ENCODE data around the gene RSU1. TPM values are rescaled to one million over a fixed set of nuclear protein-coding genes. Genes with fewer than 3 reads are reported as not detected.
A peak's percentile ranks its signal among the peaks of the same experiment; 100 is the strongest.

Gene RSU1
- total and polyA plus RNA-seq, 2 donors (not counting 1 experiment from before 2014, with no cell fraction given) = 46.9 to 252 TPM

- Histone ChIP-seq H3K27ac (ENCODE audit: insufficient read depth, low read length) (peak overlapping the region; percentile 77), H3K79me2 (ENCODE audit: control insufficient read depth, insufficient read depth, low read length) (peaks cover 49% of the 10 kb centered on the region)
- TF ChIP-seq EZH2 (IDR thresholded peaks at IDR 0.05; ENCODE audit: low read length, missing control alignments) (no peak), CTCF (conservative IDR thresholded peaks at IDR 0.05 in 1 of 2, IDR thresholded peaks at IDR 0.05 in 1 of 2; ENCODE audit: low read depth in 1 of 2, low read length in 2 of 2) (no peak)
These were observed 1.1 kb downstream of the RSU1 start for GRCh38 chr10:16816171-16816570.

GRCh38 chr10:16814012-16814411 lies 3.2 kb downstream of the RSU1 start:
- Histone ChIP-seq H3K9me3 (ENCODE audit: control insufficient read depth, insufficient read depth, low read depth, low read length) (no peaks in the 10 kb centered on the region), H3K36me3 (ENCODE audit: control insufficient read depth, insufficient read depth, low read length) (peaks cover 3% of the 10 kb centered on the region), H3K27me3 (ENCODE audit: control insufficient read depth, insufficient read depth, low read length) (no peaks in the 10 kb centered on the region), H3K4me3 (replicated peaks in 1 of 4; ENCODE audit: control extremely low read depth in 1 of 4, insufficient read depth in 1 of 4, low read depth in 3 of 4, low read length in 4 of 4) (no peak overlapping the region), H2AFZ (ENCODE audit: low read length) (no peak overlapping the region), H3K27ac (ENCODE audit: insufficient read depth, low read length) (no peak overlapping the region), H3K4me1 (ENCODE audit: control insufficient read depth, extremely low read depth, insufficient read depth, low read length) (peaks cover 7% of the 10 kb centered on the region), H3K79me2 (ENCODE audit: control insufficient read depth, insufficient read depth, low read length) (peaks cover 60% of the 10 kb centered on the region), H3K9ac (ENCODE audit: insufficient read depth, low read length) (no peak overlapping the region), H4K20me1 (ENCODE audit: control insufficient read depth, extremely low read depth, insufficient read depth, low read length) (no peaks in the 10 kb centered on the region), H3K4me2 (ENCODE audit: extremely low read depth, insufficient read depth, low read length) (no peak overlapping the region)
- no peak for TF ChIP-seq EZH2 (IDR thresholded peaks at IDR 0.05; ENCODE audit: low read length, missing control alignments)
- no peak for TF ChIP-seq CTCF (conservative IDR thresholded peaks at IDR 0.05 in 1 of 2, IDR thresholded peaks at IDR 0.05 in 1 of 2; ENCODE audit: low read depth in 1 of 2, low read length in 2 of 2)
- DNase-seq (ENCODE audit: low read depth in 2 of 2) = no peak

More at GRCh38 chr10:16816171-16816570, 1.1 kb downstream of the RSU1 start:
- H2AFZ ChIP-seq (ENCODE audit: low read length) = no peak overlapping the region
- DNase-seq (ENCODE audit: low read depth in 2 of 2) = peak in 1 of 2 donors; percentile 11
- no peaks in the 10 kb centered on the region for H3K27me3 ChIP-seq (ENCODE audit: control insufficient read depth, insufficient read depth, low read length)
- peaks cover 7% of the 10 kb centered on the region for H3K4me1 ChIP-seq (ENCODE audit: control insufficient read depth, extremely low read depth, insufficient read depth, low read length)
- no peaks in the 10 kb centered on the region for H4K20me1 ChIP-seq (ENCODE audit: control insufficient read depth, extremely low read depth, insufficient read depth, low read length)
- peak overlapping the region; percentile 99 for H3K4me2 ChIP-seq (ENCODE audit: extremely low read depth, insufficient read depth, low read length)
- H3K9me3 ChIP-seq (ENCODE audit: control insufficient read depth, insufficient read depth, low read depth, low read length) = no peaks in the 10 kb centered on the region
- peak overlapping the region; percentile 76 to 89 (median 86) for H3K4me3 ChIP-seq (replicated peaks in 1 of 4; ENCODE audit: control extremely low read depth in 1 of 4, insufficient read depth in 1 of 4, low read depth in 3 of 4, low read length in 4 of 4)
- peaks cover 3% of the 10 kb centered on the region for H3K36me3 ChIP-seq (ENCODE audit: control insufficient read depth, insufficient read depth, low read length)
- no peak overlapping the region for H3K9ac ChIP-seq (ENCODE audit: insufficient read depth, low read length)

GRCh38 chr10:16812676-16813075 lies 4.5 kb downstream of the RSU1 start:
- Histone ChIP-seq H3K9ac (ENCODE audit: insufficient read depth, low read length) (no peak overlapping the region), H3K27ac (ENCODE audit: insufficient read depth, low read length) (no peak overlapping the region), H3K4me2 (ENCODE audit: extremely low read depth, insufficient read depth, low read length) (no peak overlapping the region), H3K4me1 (ENCODE audit: control insufficient read depth, extremely low read depth, insufficient read depth, low read length) (peaks cover 5% of the 10 kb centered on the region), H3K36me3 (ENCODE audit: control insufficient read depth, insufficient read depth, low read length) (peaks cover 3% of the 10 kb centered on the region), H3K27me3 (ENCODE audit: control insufficient read depth, insufficient read depth, low read length) (no peaks in the 10 kb centered on the region), H2AFZ (ENCODE audit: low read length) (no peak overlapping the region), H3K9me3 (ENCODE audit: control insufficient read depth, insufficient read depth, low read depth, low read length) (no peaks in the 10 kb centered on the region), H4K20me1 (ENCODE audit: control insufficient read depth, extremely low read depth, insufficient read depth, low read length) (no peaks in the 10 kb centered on the region), H3K79me2 (ENCODE audit: control insufficient read depth, insufficient read depth, low read length) (peaks cover 60% of the 10 kb centered on the region), H3K4me3 (replicated peaks in 1 of 4; ENCODE audit: control extremely low read depth in 1 of 4, insufficient read depth in 1 of 4, low read depth in 3 of 4, low read length in 4 of 4) (no peak overlapping the region)
- TF ChIP-seq CTCF (conservative IDR thresholded peaks at IDR 0.05 in 1 of 2, IDR thresholded peaks at IDR 0.05 in 1 of 2; ENCODE audit: low read depth in 1 of 2, low read length in 2 of 2) = no peak
- TF ChIP-seq EZH2 (IDR thresholded peaks at IDR 0.05; ENCODE audit: low read length, missing control alignments) = no peak
- DNase-seq (ENCODE audit: low read depth in 2 of 2) = peak in 1 of 2 donors; percentile 6
